GM12878 (cell line): ENCODE measurements around the gene PLXNA4. TPM values are rescaled to one million over a fixed set of nuclear protein-coding genes. Genes with fewer than 3 reads are reported as not detected.

ENCODE experiments used
- ATAC-seq: fragments of 200-7000 bp; cut with Tn5 transposase; 3 replicates; pipeline ENCODE4 v1.9.1; 2020; ENCODE audit warnings: mild to moderate bottlenecking, moderate library complexity
- BruUV-seq: library from RNA; stranded (reverse); fragments of 400-500 nt; replicated peaks from 2 replicates; lab custom pipeline; 2021; lab: Mats Ljungman, UMichigan
- CTCF ChIA-PET: fragments of 300-600 bp; sonication (Branson Sonifier 250); formaldehyde crosslinking; extraction: SDS; loops from one replicate; lab custom pipeline; 2021; ENCODE audit warnings: inconsistent platforms; lab: Yijun Ruan, JAX
- POLR2A ChIA-PET: fragments of 350-600 bp; formaldehyde crosslinking; extraction: SDS; loops from one replicate; lab custom pipeline; 2021; ENCODE audit warnings: inconsistent platforms; lab: Charles Lee
- RAD21 ChIA-PET: fragments of 300-600 bp; sonication (Branson Sonifier 250); formaldehyde crosslinking; loops from one replicate; lab custom pipeline; 2023; ENCODE audit warnings: antibody characterized with exemption; ENCODE audit not compliant: unreplicated experiment; lab: Charles Lee
- SMC1A ChIA-PET: fragments of 300-600 bp; sonication (Branson Sonifier 250); formaldehyde crosslinking; loops from one replicate; lab custom pipeline; 2023; ENCODE audit not compliant: unreplicated experiment, uncharacterized antibody; lab: Charles Lee
- DNase-seq: peaks from one replicate; pipeline ENCODE4 v3.0.0-alpha.2; 2011; ENCODE audit warnings: low read depth, low spot score
- FAIRE-seq: peaks from 3 replicates; lab custom pipeline; 2011; peaks lifted over from hg19 to GRCh38; lab: Jason Lieb, UNC
- H2AFZ ChIP-seq: 2 replicates; pipeline ENCODE4 v1.6.0; 2011; ENCODE audit warnings: low read depth, low read length, control low read depth; ENCODE audit not compliant: control insufficient read depth
- H3K27ac ChIP-seq: 2 replicates; pipeline ENCODE4 v1.5.1; 2011; ENCODE audit warnings: control low read depth; ENCODE audit not compliant: control insufficient read depth, insufficient read depth
- H3K27me3 ChIP-seq, 2 experiments: replicated peaks in 1 of 2; 2 replicates each; pipeline versions ENCODE4 v1.6.0 to v1.6.1; 2011; ENCODE audit warnings: low read length in 1 of 2; ENCODE audit not compliant: control insufficient read depth in 2 of 2, insufficient read depth in 2 of 2
- H3K36me3 ChIP-seq, 2 experiments: 2 replicates each; pipeline ENCODE4 v1.5.1; 2011; ENCODE audit warnings: low read length in 1 of 2; ENCODE audit not compliant: control insufficient read depth in 2 of 2, insufficient read depth in 2 of 2
- H3K4me1 ChIP-seq: 2 replicates; pipeline ENCODE4 v1.6.1; 2011; ENCODE audit warnings: mild to moderate bottlenecking, low read length, moderate library complexity, mixed read lengths; ENCODE audit not compliant: control insufficient read depth, insufficient read depth
- H3K4me2 ChIP-seq: 2 replicates; pipeline ENCODE4 v1.6.0; 2011; ENCODE audit warnings: control low read depth; ENCODE audit not compliant: control insufficient read depth, insufficient read depth
- H3K4me3 ChIP-seq: fragments of 200-600 bp; sonication (generic); 2 replicates; pipeline ENCODE4 v1.5.1; 2016
- H3K79me2 ChIP-seq: 2 replicates; pipeline ENCODE4 v1.6.0; 2011; ENCODE audit warnings: low read length; ENCODE audit not compliant: control insufficient read depth, insufficient read depth
- H3K9ac ChIP-seq: 2 replicates; pipeline ENCODE4 v1.8.0; 2011; ENCODE audit warnings: low read length, control low read depth, mixed read lengths; ENCODE audit not compliant: control insufficient read depth, insufficient read depth
- H3K9me3 ChIP-seq: replicated peaks from 3 replicates; pipeline ENCODE4 v1.5.1; 2011; ENCODE audit warnings: mild to moderate bottlenecking, low read length; ENCODE audit not compliant: control insufficient read depth, insufficient read depth
- H4K20me1 ChIP-seq: 2 replicates; pipeline ENCODE4 v1.6.0; 2011; ENCODE audit not compliant: control insufficient read depth, insufficient read depth
- BACH1 ChIP-seq: fragments of 450-650 bp; IDR thresholded peaks from 2 replicates; pipeline ENCODE4 v1.6.1; 2017; ENCODE audit warnings: mild to moderate bottlenecking, borderline replicate concordance
- CHD4 ChIP-seq: fragments of 200-600 bp; sonication (generic); IDR thresholded peaks from 2 replicates; pipeline ENCODE4 v1.6.1; 2016; ENCODE audit warnings: mild to moderate bottlenecking
- ETV6 ChIP-seq, 2 experiments: fragments of 450-650 bp in 1 of 2; IDR thresholded peaks in 1 of 2; conservative IDR thresholded peaks in 1 of 2; 2 replicates each; pipeline ENCODE4 v1.6.1; 2014; ENCODE audit warnings: antibody characterized with exemption in 1 of 2, borderline replicate concordance in 1 of 2, low read depth in 1 of 2, mild to moderate bottlenecking in 1 of 2, moderate library complexity in 1 of 2
- MTA2 ChIP-seq: fragments of 450-650 bp; IDR thresholded peaks from 2 replicates; pipeline ENCODE4 v1.6.1; 2016; ENCODE audit warnings: low read depth, mild to moderate bottlenecking, moderate library complexity
- SMAD5 ChIP-seq: IDR thresholded peaks from 2 replicates; pipeline ENCODE4 v1.6.1; 2016; ENCODE audit warnings: antibody characterized with exemption, low read depth
- SUZ12 ChIP-seq: fragments of 200-600 bp; sonication (generic); IDR thresholded peaks from one replicate; pipeline ENCODE4 v1.6.1; 2018; ENCODE audit warnings: antibody characterized with exemption, mild to moderate bottlenecking; ENCODE audit not compliant: unreplicated experiment
- TCF12 ChIP-seq: IDR thresholded peaks from 2 replicates; pipeline ENCODE4 v1.6.1; 2011; ENCODE audit warnings: low read depth, mild to moderate bottlenecking, low read length
- ZNF384 ChIP-seq: IDR thresholded peaks from 2 replicates; pipeline ENCODE4 v1.6.1; 2012; ENCODE audit warnings: low read depth, mild to moderate bottlenecking, low read length, improper control_type of control experiment, borderline replicate concordance
- whole genome bisulfite sequencing: methylation state at CpG from one replicate; pipeline ENCODE4 v1.1.6; 2016; ENCODE audit warnings: low lambda C conversion rate; ENCODE audit not compliant: insufficient replicate concordance, insufficient coverage; ENCODE audit errors: missing lambda C conversion rate; 5-methylcytosine and 5-hydroxymethylcytosine counted together
- in situ Hi-C: fragments of 300-500 bp; cut with MboI; formaldehyde crosslinking; loops from 9 replicates; pipeline ENCODE4 v1.14.3; 2018; ENCODE audit warnings: mixed read lengths
- intact Hi-C: fragments of 100-400 bp; cut with micrococcal nuclease; formaldehyde crosslinking; loops from one replicate; pipeline ENCODE4 v1.14.2; 2022; ENCODE audit not compliant: unreplicated experiment
- polyA plus RNA-seq, 11 experiments: library from polyadenylated mRNA; depleted of rRNA in 4 of 11; unstranded in 6 of 11; stranded (reverse) in 5 of 11; fragments of >200 nt; fragmentation: Nextera tagmentation in 4 of 11; fragmentation: Illumina TruSeq in 1 of 11; extraction: Ambion mirVana in 4 of 11; extraction: Trizol in 1 of 11; gene quantifications; 1 replicate in 1 of 11; 2 replicates in 10 of 11; pipeline versions ENCODE4 v1.2.1 to v1.2.3, GENCODE V29; 2011 to 2016; ENCODE audit warnings: inconsistent platforms in 2 of 11, missing spikeins in 2 of 11, low read depth in 1 of 11
- total RNA-seq, 4 experiments: library from RNA; depleted of rRNA in 3 of 4; stranded (reverse); fragments of >200 nt in 3 of 4; fragmentation: Illumina TruSeq in 1 of 4; extraction: Trizol in 1 of 4; gene quantifications; 2 replicates each; pipeline versions ENCODE4 v1.2.1 to v1.2.3, GENCODE V29; 2013 to 2021
- TF ChIP-seq, protein P1 (sequence below): fragments of 450-650 bp; formaldehyde crosslinking; IDR thresholded peaks from 2 replicates; pipeline ENCODE4 v1.5.0; 2022; ENCODE audit warnings: mild to moderate bottlenecking, missing genetic modification characterization
- TF ChIP-seq, protein P2 (sequence below): fragments of 450-650 bp; formaldehyde crosslinking; IDR thresholded peaks from 2 replicates; pipeline ENCODE4 v1.4.0; 2022; ENCODE audit warnings: mild to moderate bottlenecking, moderate library complexity
- TF ChIP-seq, protein P3 (sequence below): IDR thresholded peaks from 2 replicates; pipeline ENCODE4 v1.6.1; 2012; ENCODE audit warnings: improper control_type of control experiment, low read depth, low read length; ENCODE audit not compliant: insufficient replicate concordance

The PLXNA4 gene
- total and polyA plus RNA-seq, 10 of the 15 experiments (the other 5 are each of a cell fraction or from before 2014, with no cell fraction given), result 0.03 TPM; not detected in 9

DNA sequence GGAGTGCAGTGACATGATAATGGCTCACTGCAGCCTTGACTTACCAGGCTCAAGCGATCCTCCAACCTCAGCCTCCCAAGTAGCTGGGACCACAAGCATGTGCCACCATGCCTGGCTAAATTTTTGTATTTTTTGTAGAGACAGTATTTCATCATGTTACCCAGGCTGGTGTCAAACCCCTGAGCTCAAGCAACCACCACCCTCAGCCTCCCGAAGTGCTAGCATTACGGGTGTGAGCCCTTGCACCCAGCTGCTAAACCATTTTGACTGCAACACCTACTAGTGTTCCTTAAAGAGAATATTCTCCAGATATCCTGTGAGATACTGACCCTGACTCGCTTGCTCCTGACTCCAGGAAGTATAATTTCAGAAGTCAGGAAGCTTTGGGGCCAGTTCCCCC is 85.8 kb downstream of the PLXNA4 start:
- intact Hi-C loops, result no loop called here
- no TSS peak for BruUV-seq
- TF ChIP-seq ZNF384 (no peak), MTA2 (no peak), SMAD5 (no peak), ETV6 (conservative IDR thresholded peaks at IDR 0.05 in 1 of 2, IDR thresholded peaks at IDR 0.05 in 1 of 2; ENCODE audit: borderline replicate concordance in 1 of 2, low read depth in 1 of 2) (no peak), CHD4 (no peak), SUZ12 (no peak), BACH1 (no peak), TCF12 (no peak)
- TF ChIP-seq, protein P1, sequence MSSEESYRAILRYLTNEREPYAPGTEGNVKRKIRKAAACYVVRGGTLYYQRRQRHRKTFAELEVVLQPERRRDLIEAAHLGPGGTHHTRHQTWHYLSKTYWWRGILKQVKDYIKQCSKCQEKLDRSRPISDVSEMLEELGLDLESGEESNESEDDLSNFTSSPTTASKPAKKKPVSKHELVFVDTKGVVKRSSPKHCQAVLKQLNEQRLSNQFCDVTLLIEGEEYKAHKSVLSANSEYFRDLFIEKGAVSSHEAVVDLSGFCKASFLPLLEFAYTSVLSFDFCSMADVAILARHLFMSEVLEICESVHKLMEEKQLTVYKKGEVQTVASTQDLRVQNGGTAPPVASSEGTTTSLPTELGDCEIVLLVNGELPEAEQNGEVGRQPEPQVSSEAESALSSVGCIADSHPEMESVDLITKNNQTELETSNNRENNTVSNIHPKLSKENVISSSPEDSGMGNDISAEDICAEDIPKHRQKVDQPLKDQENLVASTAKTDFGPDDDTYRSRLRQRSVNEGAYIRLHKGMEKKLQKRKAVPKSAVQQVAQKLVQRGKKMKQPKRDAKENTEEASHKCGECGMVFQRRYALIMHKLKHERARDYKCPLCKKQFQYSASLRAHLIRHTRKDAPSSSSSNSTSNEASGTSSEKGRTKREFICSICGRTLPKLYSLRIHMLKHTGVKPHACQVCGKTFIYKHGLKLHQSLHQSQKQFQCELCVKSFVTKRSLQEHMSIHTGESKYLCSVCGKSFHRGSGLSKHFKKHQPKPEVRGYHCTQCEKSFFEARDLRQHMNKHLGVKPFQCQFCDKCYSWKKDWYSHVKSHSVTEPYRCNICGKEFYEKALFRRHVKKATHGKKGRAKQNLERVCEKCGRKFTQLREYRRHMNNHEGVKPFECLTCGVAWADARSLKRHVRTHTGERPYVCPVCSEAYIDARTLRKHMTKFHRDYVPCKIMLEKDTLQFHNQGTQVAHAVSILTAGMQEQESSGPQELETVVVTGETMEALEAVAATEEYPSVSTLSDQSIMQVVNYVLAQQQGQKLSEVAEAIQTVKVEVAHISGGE (CRISPR knock-in tag), result no peak
- TF ChIP-seq, protein P2, sequence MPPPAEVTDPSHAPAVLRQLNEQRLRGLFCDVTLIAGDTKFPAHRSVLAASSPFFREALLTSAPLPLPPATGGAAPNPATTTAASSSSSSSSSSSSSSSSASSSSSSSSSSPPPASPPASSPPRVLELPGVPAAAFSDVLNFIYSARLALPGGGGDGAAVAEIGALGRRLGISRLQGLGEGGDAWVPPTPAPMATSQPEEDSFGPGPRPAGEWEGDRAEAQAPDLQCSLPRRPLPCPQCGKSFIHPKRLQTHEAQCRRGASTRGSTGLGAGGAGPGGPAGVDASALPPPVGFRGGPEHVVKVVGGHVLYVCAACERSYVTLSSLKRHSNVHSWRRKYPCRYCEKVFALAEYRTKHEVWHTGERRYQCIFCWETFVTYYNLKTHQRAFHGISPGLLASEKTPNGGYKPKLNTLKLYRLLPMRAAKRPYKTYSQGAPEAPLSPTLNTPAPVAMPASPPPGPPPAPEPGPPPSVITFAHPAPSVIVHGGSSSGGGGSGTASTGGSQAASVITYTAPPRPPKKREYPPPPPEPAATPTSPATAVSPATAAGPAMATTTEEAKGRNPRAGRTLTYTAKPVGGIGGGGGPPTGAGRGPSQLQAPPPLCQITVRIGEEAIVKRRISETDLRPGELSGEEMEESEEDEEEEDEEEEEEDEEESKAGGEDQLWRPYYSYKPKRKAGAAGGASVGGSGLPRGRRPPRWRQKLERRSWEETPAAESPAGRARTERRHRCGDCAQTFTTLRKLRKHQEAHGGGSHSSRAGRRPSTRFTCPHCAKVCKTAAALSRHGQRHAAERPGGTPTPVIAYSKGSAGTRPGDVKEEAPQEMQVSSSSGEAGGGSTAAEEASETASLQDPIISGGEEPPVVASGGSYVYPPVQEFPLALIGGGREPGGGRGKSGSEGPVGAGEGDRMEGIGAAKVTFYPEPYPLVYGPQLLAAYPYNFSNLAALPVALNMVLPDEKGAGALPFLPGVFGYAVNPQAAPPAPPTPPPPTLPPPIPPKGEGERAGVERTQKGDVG (CRISPR knock-in tag), result no peak
- TF ChIP-seq, protein P3, sequence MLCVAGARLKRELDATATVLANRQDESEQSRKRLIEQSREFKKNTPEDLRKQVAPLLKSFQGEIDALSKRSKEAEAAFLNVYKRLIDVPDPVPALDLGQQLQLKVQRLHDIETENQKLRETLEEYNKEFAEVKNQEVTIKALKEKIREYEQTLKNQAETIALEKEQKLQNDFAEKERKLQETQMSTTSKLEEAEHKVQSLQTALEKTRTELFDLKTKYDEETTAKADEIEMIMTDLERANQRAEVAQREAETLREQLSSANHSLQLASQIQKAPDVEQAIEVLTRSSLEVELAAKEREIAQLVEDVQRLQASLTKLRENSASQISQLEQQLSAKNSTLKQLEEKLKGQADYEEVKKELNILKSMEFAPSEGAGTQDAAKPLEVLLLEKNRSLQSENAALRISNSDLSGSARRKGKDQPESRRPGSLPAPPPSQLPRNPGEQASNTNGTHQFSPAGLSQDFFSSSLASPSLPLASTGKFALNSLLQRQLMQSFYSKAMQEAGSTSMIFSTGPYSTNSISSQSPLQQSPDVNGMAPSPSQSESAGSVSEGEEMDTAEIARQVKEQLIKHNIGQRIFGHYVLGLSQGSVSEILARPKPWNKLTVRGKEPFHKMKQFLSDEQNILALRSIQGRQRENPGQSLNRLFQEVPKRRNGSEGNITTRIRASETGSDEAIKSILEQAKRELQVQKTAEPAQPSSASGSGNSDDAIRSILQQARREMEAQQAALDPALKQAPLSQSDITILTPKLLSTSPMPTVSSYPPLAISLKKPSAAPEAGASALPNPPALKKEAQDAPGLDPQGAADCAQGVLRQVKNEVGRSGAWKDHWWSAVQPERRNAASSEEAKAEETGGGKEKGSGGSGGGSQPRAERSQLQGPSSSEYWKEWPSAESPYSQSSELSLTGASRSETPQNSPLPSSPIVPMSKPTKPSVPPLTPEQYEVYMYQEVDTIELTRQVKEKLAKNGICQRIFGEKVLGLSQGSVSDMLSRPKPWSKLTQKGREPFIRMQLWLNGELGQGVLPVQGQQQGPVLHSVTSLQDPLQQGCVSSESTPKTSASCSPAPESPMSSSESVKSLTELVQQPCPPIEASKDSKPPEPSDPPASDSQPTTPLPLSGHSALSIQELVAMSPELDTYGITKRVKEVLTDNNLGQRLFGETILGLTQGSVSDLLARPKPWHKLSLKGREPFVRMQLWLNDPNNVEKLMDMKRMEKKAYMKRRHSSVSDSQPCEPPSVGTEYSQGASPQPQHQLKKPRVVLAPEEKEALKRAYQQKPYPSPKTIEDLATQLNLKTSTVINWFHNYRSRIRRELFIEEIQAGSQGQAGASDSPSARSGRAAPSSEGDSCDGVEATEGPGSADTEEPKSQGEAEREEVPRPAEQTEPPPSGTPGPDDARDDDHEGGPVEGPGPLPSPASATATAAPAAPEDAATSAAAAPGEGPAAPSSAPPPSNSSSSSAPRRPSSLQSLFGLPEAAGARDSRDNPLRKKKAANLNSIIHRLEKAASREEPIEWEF, result no peak
- TF ChIP-seq, all 136 proteins: peak for 0
- POLR2A ChIA-PET, result no interaction called here
- no peak for FAIRE-seq
- Histone ChIP-seq H3K27me3 (peaks cover 0 to 3% of the 10 kb centered on the region in 2 experiments; a peak in 2 of 4 replicates), H3K9me3 (no peaks in the 10 kb centered on the region), H4K20me1 (no peaks in the 10 kb centered on the region), H3K79me2 (no peaks in the 10 kb centered on the region), H3K4me3 (no peak overlapping the region), H3K36me3 (no peaks in the 10 kb centered on the region), H2AFZ (no peak overlapping the region), H3K27ac (no peak overlapping the region), H3K9ac (no peak overlapping the region), H3K4me1 (no peaks in the 10 kb centered on the region), H3K4me2 (no peak overlapping the region)
- 35% methylated on average over 4 of the region's 4 CpGs for WGBS
- RAD21 ChIA-PET, result no interaction called here
- CTCF ChIA-PET, result no interaction called here
- SMC1A ChIA-PET, result no interaction called here
- no peak for ATAC-seq
- in situ Hi-C loops, result no loop called here
- DNase-seq, result no peak
